GM12892 (cell line): ENCODE results near the gene CHAD.
"Not testable (repeated sequence)": the region's sequence is repeated elsewhere in the genome, so short reads cannot be mapped to it uniquely, and the experiment has no call there.

Experiments used
- POLR2A ChIP-seq: IDR thresholded peaks from 2 replicates; pipeline ENCODE4 v1.6.1; 2011; ENCODE audit warnings: low read depth, low read length, control low read depth
- POLR2AphosphoS5 ChIP-seq: IDR thresholded peaks from 2 replicates; pipeline ENCODE4 v1.6.1; 2011; ENCODE audit warnings: low read depth, low read length, control low read depth

- TF ChIP-seq POLR2A, POLR2AphosphoS5: not testable (repeated sequence)
These were observed 4.1 kb upstream of the CHAD start for GRCh38 chr17:50472761-50473161.
